PFSK-1 (cell line): ENCODE results near the gene MEGF10.

Experiments used
- POLR2AphosphoS5 ChIP-seq: IDR thresholded peaks from 2 replicates; pipeline ENCODE4 v1.6.1; 2012; ENCODE audit warnings: low read depth, mild to moderate bottlenecking, control low read depth, low read length, moderate library complexity
- REST ChIP-seq, 2 experiments: IDR thresholded peaks; 2 replicates each; pipeline versions ENCODE4 v1.6.1 to v1.8.0; 2011 to 2012; ENCODE audit warnings: low read depth in 2 of 2, low read length in 2 of 2, control low read depth in 1 of 2, inconsistent platforms in 1 of 2, mild to moderate bottlenecking in 1 of 2, moderate library complexity in 1 of 2; ENCODE audit not compliant: insufficient read depth in 1 of 2
- TAF1 ChIP-seq: IDR thresholded peaks from 2 replicates; pipeline ENCODE4 v1.6.1; 2012; ENCODE audit warnings: low read length, control low read depth, borderline replicate concordance; ENCODE audit not compliant: insufficient read depth

DNA sequence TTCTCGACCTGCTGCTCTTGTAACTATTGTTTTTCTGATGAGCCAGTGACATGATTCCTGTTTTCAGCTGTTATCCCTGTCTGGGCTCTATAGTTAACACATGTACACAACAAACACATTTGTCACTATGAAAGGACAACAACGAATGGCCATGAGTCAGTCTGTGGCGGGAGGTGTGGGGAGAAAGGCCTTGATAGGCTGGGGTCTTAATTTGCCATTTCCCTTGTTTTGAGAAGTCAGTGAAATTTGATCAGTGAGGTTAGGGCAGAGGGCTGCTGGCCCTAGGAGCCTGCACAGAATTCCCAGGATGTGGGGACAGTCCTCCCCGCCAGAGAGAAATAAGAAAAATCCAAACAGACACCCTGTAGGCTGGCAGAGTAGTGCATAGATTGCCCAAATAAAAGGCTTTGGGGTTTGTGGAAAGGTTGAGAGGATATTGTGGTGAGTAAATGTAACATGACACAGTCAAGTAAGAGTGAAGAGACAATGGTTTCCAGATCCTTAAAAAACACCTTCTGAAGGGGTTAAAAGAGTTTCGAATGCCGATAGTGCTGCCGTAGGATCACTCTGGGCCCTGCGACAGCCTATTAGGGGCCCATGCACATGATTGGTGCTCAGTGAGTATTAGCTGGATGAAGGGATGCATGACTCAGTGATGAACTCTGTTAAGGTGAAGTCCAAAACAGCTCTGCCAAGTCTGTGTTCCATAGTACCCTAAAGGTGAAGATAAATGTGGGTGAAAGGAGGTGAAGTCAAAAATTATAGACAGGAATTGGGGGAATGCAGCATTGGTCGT, 115.9 kb downstream of the MEGF10 start:
- no peak for TF ChIP-seq REST (IDR thresholded peaks at IDR 0.05; ENCODE audit: insufficient read depth in 1 of 2, low read depth in 2 of 2, low read length in 2 of 2)
- TF ChIP-seq TAF1, result no peak
- TF ChIP-seq POLR2AphosphoS5, result no peak
